HepG2 (cell line): ENCODE data around the gene BORCS5. TPM values are rescaled to one million over a fixed set of nuclear protein-coding genes. Genes with fewer than 3 reads are reported as not detected.

Experiments
- HMGXB4 ChIP-seq, 2 experiments: sonication (generic) in 1 of 2; formaldehyde crosslinking in 1 of 2; IDR thresholded peaks; 2 replicates each; pipeline versions ENCODE4 v1.4.0 to v1.6.1; 2018 to 2020; ENCODE audit warnings: missing genetic modification reagents in 2 of 2, borderline replicate concordance in 1 of 2, low read depth in 1 of 2, mild to moderate bottlenecking in 1 of 2, missing biosample characterization in 1 of 2
- JUNB ChIP-seq: sonication (generic); formaldehyde crosslinking; IDR thresholded peaks from 2 replicates; pipeline ENCODE4 v1.8.0; 2022; ENCODE audit warnings: missing genetic modification reagents, mild to moderate bottlenecking, borderline replicate concordance
- POLR2A ChIP-seq, 2 experiments: IDR thresholded peaks; 2 replicates each; pipeline ENCODE4 v1.6.1; 2011; ENCODE audit warnings: low read depth in 2 of 2, low read length in 2 of 2, mild to moderate bottlenecking in 1 of 2, moderate library complexity in 1 of 2; ENCODE audit not compliant: insufficient read depth in 1 of 2
- PRDM10 ChIP-seq: sonication (generic); formaldehyde crosslinking; IDR thresholded peaks from 2 replicates; pipeline ENCODE4 v1.4.0; 2020; ENCODE audit warnings: low read depth, missing genetic modification reagents
- RBM39 ChIP-seq: fragments of 200-400 bp; formaldehyde crosslinking; IDR thresholded peaks from one replicate; pipeline ENCODE4 v1.6.1; 2018; ENCODE audit warnings: antibody characterized with exemption, mild to moderate bottlenecking, low read depth, low read length; ENCODE audit not compliant: poor library complexity, severe bottlenecking
- ZFX ChIP-seq: sonication (generic); formaldehyde crosslinking; IDR thresholded peaks from 2 replicates; pipeline ENCODE4 v1.4.0; 2020; ENCODE audit warnings: mild to moderate bottlenecking, low read depth, missing genetic modification reagents, moderate library complexity
- ZNF276 ChIP-seq: sonication (generic); formaldehyde crosslinking; IDR thresholded peaks from 2 replicates; pipeline ENCODE4 v1.4.0; 2020; ENCODE audit warnings: mild to moderate bottlenecking, low read depth, missing genetic modification reagents
- ZNF281 ChIP-seq: sonication (generic); formaldehyde crosslinking; IDR thresholded peaks from 2 replicates; pipeline ENCODE4 v1.4.0; 2020; ENCODE audit warnings: missing genetic modification reagents, borderline replicate concordance
- ZNF30 ChIP-seq: sonication (generic); formaldehyde crosslinking; IDR thresholded peaks from 2 replicates; pipeline ENCODE4 v1.5.0; 2020; ENCODE audit warnings: mild to moderate bottlenecking, missing genetic modification reagents
- ZNF558 ChIP-seq: sonication (generic); formaldehyde crosslinking; IDR thresholded peaks from 2 replicates; pipeline ENCODE4 v1.9.0; 2022; ENCODE audit warnings: mild to moderate bottlenecking, missing genetic modification reagents, borderline replicate concordance
- ZNF720 ChIP-seq: sonication (generic); formaldehyde crosslinking; IDR thresholded peaks from 2 replicates; pipeline ENCODE4 v1.4.0; 2020; ENCODE audit warnings: missing genetic modification reagents
- ZNF737 ChIP-seq: sonication (generic); formaldehyde crosslinking; IDR thresholded peaks from 2 replicates; pipeline ENCODE4 v1.5.0; 2020; ENCODE audit warnings: missing genetic modification reagents, mild to moderate bottlenecking, borderline replicate concordance
- ZNF839 ChIP-seq: sonication (generic); formaldehyde crosslinking; IDR thresholded peaks from 2 replicates; pipeline ENCODE4 v1.4.0; 2020; ENCODE audit warnings: missing genetic modification reagents, mild to moderate bottlenecking, borderline replicate concordance
- polyA plus RNA-seq, 8 experiments: library from polyadenylated mRNA; depleted of rRNA in 3 of 8; stranded (reverse) in 7 of 8; unstranded in 1 of 8; fragments of >200 nt; fragmentation: Illumina TruSeq in 4 of 8; extraction: Trizol in 4 of 8; gene quantifications; 2 replicates each; pipeline versions ENCODE4 v1.2.1 to v1.2.3, GENCODE V29; 2011 to 2016; ENCODE audit warnings: low read depth in 4 of 8, missing spikeins in 1 of 8, mixed read lengths in 1 of 8; ENCODE audit not compliant: insufficient read depth in 1 of 8
- total RNA-seq, 5 experiments: library from RNA; depleted of rRNA; stranded (reverse); fragments of >200 nt; fragmentation: Illumina TruSeq; extraction: Trizol; gene quantifications; 2 replicates each; pipeline ENCODE4 v1.2.3, GENCODE V29; 2016; ENCODE audit warnings: low read depth in 1 of 5
- TF ChIP-seq, protein P1 (sequence below): IDR thresholded peaks from 2 replicates; pipeline ENCODE4 v1.6.1; 2016; ENCODE audit warnings: missing genetic modification reagents, missing compliant biosample characterization
- TF ChIP-seq, protein P2 (sequence below): sonication (generic); formaldehyde crosslinking; IDR thresholded peaks from 2 replicates; pipeline ENCODE4 v1.5.1; 2020; ENCODE audit warnings: mild to moderate bottlenecking, moderate library complexity, missing genetic modification reagents

Gene BORCS5
- total and polyA plus RNA-seq, 2 of the 13 experiments (the other 11 are each of a cell fraction or from before 2014, with no cell fraction given) = 3.9 to 4.7 TPM

DNA sequence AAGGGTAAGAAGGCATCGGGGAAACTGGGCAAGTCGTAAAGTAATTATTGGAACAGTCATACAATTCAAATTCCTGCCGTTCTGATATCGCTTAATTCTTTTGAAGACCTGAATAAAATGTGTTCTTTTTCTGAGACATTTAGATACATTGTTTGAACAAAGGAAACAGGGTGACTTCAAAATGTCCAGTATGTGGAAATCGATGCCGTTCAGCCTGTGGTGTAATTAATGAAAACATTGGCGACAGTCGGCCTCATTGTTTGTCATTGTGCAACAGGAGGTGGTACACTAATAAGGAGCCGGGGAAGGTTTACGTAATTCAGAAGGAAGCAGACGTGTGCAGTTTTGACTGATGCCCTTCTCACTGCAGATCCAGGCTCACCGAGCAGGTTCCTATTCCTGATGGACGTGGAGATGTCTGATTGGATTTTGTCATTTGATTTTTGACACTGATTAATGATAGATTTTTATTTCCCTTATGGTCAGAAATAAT is 92.7 kb downstream of the BORCS5 start (continued):
- TF ChIP-seq ZNF281 (CRISPR knock-in tag) = peak; percentile 56; the same call in 1 of the 2 replicates
- TF ChIP-seq ZNF720 = no peak
- no peak for TF ChIP-seq ZNF839 (CRISPR knock-in tag)
- TF ChIP-seq ZNF30 = no peak
- no peak for TF ChIP-seq ZNF276 (CRISPR knock-in tag)
- peak; percentile 79; the same call in 1 of the 2 replicates for TF ChIP-seq JUNB (CRISPR knock-in tag)
- TF ChIP-seq ZFX (CRISPR knock-in tag) = peak; percentile 23; the same call in 1 of the 2 replicates
- TF ChIP-seq, protein P1, sequence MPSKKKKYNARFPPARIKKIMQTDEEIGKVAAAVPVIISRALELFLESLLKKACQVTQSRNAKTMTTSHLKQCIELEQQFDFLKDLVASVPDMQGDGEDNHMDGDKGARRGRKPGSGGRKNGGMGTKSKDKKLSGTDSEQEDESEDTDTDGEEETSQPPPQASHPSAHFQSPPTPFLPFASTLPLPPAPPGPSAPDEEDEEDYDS (CRISPR knock-in tag) = no peak
- no peak for TF ChIP-seq ZNF737
- TF ChIP-seq, protein P2, sequence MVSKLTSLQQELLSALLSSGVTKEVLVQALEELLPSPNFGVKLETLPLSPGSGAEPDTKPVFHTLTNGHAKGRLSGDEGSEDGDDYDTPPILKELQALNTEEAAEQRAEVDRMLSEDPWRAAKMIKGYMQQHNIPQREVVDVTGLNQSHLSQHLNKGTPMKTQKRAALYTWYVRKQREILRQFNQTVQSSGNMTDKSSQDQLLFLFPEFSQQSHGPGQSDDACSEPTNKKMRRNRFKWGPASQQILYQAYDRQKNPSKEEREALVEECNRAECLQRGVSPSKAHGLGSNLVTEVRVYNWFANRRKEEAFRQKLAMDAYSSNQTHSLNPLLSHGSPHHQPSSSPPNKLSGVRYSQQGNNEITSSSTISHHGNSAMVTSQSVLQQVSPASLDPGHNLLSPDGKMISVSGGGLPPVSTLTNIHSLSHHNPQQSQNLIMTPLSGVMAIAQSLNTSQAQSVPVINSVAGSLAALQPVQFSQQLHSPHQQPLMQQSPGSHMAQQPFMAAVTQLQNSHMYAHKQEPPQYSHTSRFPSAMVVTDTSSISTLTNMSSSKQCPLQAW (CRISPR knock-in tag) = peak; percentile 80
- TF ChIP-seq POLR2A (IDR thresholded peaks at IDR 0.05; ENCODE audit: insufficient read depth in 1 of 2, low read depth in 2 of 2, low read length in 2 of 2) = no peak
- TF ChIP-seq ZNF558 (CRISPR knock-in tag) = no peak; the same call in 1 of the 2 replicates
- TF ChIP-seq PRDM10 (CRISPR knock-in tag) = no peak; the same call in 1 of the 2 replicates
- peak in 1 of 2 experiments; percentile 31; a peak in 1 of 4 replicates for TF ChIP-seq HMGXB4 (CRISPR knock-in tag; IDR thresholded peaks at IDR 0.05; ENCODE audit: borderline replicate concordance in 1 of 2, low read depth in 1 of 2)
- TF ChIP-seq RBM39 = no peak
